ENCODE results near the gene PRKCA. TPM values are rescaled to one million over a fixed set of nuclear protein-coding genes. Genes with fewer than 3 reads are reported as not detected.

PRKCA gene
- total RNA-seq, 1 donor from 2014 or later, result 15.5 TPM

DNA sequence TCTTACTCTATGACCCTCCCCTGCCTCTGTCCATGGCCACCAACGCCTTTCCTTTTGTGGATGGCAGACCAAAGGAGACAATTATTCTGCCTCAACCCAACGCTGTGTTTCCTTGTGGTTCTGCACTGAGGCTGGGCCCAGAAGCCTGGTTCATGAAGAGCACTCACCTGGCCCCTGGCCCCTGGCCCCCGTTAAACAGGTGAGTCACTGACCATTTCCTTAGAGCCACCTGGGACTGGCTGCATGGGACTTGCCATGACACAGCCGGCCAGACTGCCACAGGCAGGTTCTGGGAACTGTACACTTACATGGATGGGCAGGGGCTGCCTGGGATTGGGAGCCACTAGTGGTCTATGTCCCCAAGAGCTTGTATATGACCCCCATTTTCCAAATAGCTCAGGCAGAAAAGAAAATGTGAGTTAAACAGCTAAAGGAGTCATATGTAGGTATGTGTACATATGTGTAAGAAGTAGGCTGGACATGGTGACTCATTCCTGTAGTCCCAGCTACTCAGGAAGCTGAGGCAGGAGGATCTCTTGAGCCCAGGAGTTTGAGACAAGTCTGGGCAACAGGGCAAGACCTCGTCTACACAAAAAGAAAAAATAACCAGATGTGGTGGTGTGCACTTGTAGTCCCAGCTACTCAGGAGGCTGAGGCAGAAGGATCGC is 350.6 kb downstream of the PRKCA start:
- H3K27ac ChIP-seq, result no peak overlapping the region
- H3K27me3 ChIP-seq, result no peaks in the 10 kb centered on the region
- DNase-seq (ENCODE audit: extremely low spot score in 2 of 2), result no peak
- H3K36me3 ChIP-seq, result no peaks in the 10 kb centered on the region
- peaks cover 24% of the 10 kb centered on the region for H3K4me1 ChIP-seq
- H3K9me3 ChIP-seq, result no peaks in the 10 kb centered on the region
- TF ChIP-seq POLR2AphosphoS5 (IDR thresholded peaks at IDR 0.05; ENCODE audit: insufficient read depth in 1 of 2, low read depth in 1 of 2) (no peak), POLR2A (IDR thresholded peaks at IDR 0.05) (no peak), CTCF (IDR thresholded peaks at IDR 0.05) (no peak)
- intact Hi-C loops (cut with DNase I), result no loop called here
- no peak overlapping the region for H3K4me3 ChIP-seq

DNA sequence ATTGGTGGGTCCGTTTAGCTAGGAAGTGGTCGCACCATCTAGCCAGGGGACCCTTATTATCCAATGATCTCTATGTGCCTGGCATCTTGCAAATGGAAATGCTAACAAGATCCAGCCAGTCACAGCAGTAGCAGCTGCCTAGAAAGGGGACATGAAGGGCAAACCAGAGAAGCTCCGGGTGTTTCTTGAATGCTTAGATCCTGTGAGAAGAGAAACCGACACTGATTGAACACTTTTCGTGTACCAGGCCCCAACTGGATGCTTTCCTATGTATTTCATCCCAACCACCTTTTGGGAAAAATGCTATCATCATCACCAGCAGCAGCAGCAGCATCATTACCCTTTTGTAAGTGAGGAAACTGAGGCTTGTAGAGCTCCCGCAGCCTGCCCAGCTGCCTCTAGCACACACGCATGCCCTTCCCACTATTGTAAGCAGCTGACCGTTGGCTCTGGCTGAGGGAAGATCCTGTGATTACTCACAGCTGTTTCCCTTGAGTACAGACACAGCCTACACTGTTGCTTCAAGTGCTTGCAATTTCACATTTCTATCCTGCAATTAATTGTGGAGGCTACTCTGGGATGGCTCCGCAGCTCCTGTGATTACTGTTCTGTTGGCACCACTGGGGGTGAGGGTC is 351.8 kb downstream of the PRKCA start:
- Histone ChIP-seq H3K4me1 (peaks cover 24% of the 10 kb centered on the region), H3K27me3 (no peaks in the 10 kb centered on the region), H3K4me3 (no peak overlapping the region), H3K27ac (no peak overlapping the region), H3K9me3 (no peaks in the 10 kb centered on the region), H3K36me3 (no peaks in the 10 kb centered on the region)
- no peak for TF ChIP-seq POLR2AphosphoS5 (IDR thresholded peaks at IDR 0.05; ENCODE audit: insufficient read depth in 1 of 2, low read depth in 1 of 2)
- TF ChIP-seq POLR2A (IDR thresholded peaks at IDR 0.05), result no peak
- TF ChIP-seq CTCF (IDR thresholded peaks at IDR 0.05), result no peak
- DNase-seq (ENCODE audit: extremely low spot score in 2 of 2), result no peak
- intact Hi-C loops (cut with DNase I), result no loop called here

- no peaks in the 10 kb centered on the region for H3K27me3 ChIP-seq
- H3K9me3 ChIP-seq, result no peaks in the 10 kb centered on the region
- intact Hi-C loops (cut with DNase I), result no loop called here
- TF ChIP-seq POLR2AphosphoS5 (IDR thresholded peaks at IDR 0.05; ENCODE audit: insufficient read depth in 1 of 2, low read depth in 1 of 2), result no peak
- no peak for TF ChIP-seq POLR2A (IDR thresholded peaks at IDR 0.05)
- TF ChIP-seq CTCF (IDR thresholded peaks at IDR 0.05), result no peak
- H3K36me3 ChIP-seq, result no peaks in the 10 kb centered on the region
- H3K27ac ChIP-seq, result no peak overlapping the region
- H3K4me3 ChIP-seq, result no peak overlapping the region
- H3K4me1 ChIP-seq, result peaks cover 24% of the 10 kb centered on the region
- DNase-seq (ENCODE audit: extremely low spot score in 2 of 2), result no peak
These were observed 352.4 kb downstream of the PRKCA start for GRCh38 chr17:66654764-66655163.

DNA sequence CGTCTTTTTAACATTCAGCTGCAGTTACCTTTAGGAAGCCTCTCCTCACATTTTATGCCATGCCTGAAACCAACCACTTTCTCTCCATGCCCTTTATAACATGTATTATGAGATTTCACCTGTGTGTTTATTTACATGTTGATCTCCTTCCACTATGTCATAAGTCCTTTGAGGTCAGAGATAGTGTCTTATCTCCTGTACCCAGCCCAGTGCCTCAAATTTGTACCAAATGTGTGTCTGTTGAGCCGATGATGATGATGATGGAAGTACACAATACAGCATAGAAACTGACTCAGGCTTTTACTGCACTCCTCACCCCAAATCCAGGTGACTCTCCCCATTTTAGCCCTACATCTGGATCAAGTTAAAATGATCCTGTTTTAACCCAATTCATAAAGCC is 353.0 kb downstream of the PRKCA start:
- Histone ChIP-seq H3K27me3 (no peaks in the 10 kb centered on the region), H3K9me3 (no peaks in the 10 kb centered on the region), H3K36me3 (no peaks in the 10 kb centered on the region), H3K4me3 (no peak overlapping the region), H3K27ac (no peak overlapping the region), H3K4me1 (peaks cover 24% of the 10 kb centered on the region)
- intact Hi-C loops (cut with DNase I), result no loop called here
- TF ChIP-seq POLR2A (IDR thresholded peaks at IDR 0.05), result no peak
- no peak for TF ChIP-seq POLR2AphosphoS5 (IDR thresholded peaks at IDR 0.05; ENCODE audit: insufficient read depth in 1 of 2, low read depth in 1 of 2)
- TF ChIP-seq CTCF (IDR thresholded peaks at IDR 0.05), result no peak
- no peak for DNase-seq (ENCODE audit: extremely low spot score in 2 of 2)

GRCh38 chr17:66655861-66656260 is 353.4 kb downstream of the PRKCA start:
- DNase-seq (ENCODE audit: extremely low spot score in 2 of 2), result no peak
- Histone ChIP-seq H3K4me1 (peaks cover 24% of the 10 kb centered on the region), H3K4me3 (no peak overlapping the region), H3K36me3 (no peaks in the 10 kb centered on the region), H3K27me3 (no peaks in the 10 kb centered on the region), H3K27ac (no peak overlapping the region), H3K9me3 (no peaks in the 10 kb centered on the region)
- TF ChIP-seq POLR2AphosphoS5 (IDR thresholded peaks at IDR 0.05; ENCODE audit: insufficient read depth in 1 of 2, low read depth in 1 of 2) (no peak), CTCF (IDR thresholded peaks at IDR 0.05) (no peak), POLR2A (IDR thresholded peaks at IDR 0.05) (no peak)
- intact Hi-C loops (cut with DNase I), result no loop called here

Measured in vagina (tissue), 2 donors.